Mesenchymal stem cell (in vitro differentiated cells and primary cell): ENCODE measurements around the gene OCSTAMP.

ENCODE experiments used
- DNase-seq: peaks from one replicate; pipeline ENCODE4 v3.0.0-alpha.2; 2013
- H2AFZ ChIP-seq: one replicate; pipeline ENCODE4 v1.6.1; 2013; ENCODE audit warnings: low read depth, mild to moderate bottlenecking, control low read depth, inconsistent platforms, low read length, moderate library complexity
- H2AK5ac ChIP-seq: 2 replicates; pipeline ENCODE4 v1.6.1; 2013; ENCODE audit warnings: low read length, moderate library complexity, mild to moderate bottlenecking, inconsistent platforms; ENCODE audit not compliant: severe bottlenecking
- H2BK120ac ChIP-seq: one replicate; pipeline ENCODE4 v1.6.1; 2013; ENCODE audit warnings: low read depth, mild to moderate bottlenecking, inconsistent platforms, low read length, moderate library complexity
- H2BK12ac ChIP-seq, 2 experiments: one replicate each; pipeline ENCODE4 v1.6.1; 2013; ENCODE audit warnings: inconsistent platforms in 2 of 2, low read length in 2 of 2, mild to moderate bottlenecking in 2 of 2, moderate library complexity in 2 of 2, control low read depth in 1 of 2
- H2BK15ac ChIP-seq: one replicate; pipeline ENCODE4 v1.6.1; 2013; ENCODE audit warnings: mild to moderate bottlenecking, low read depth, inconsistent platforms; ENCODE audit not compliant: poor library complexity, severe bottlenecking
- H2BK5ac ChIP-seq: 2 replicates; pipeline ENCODE4 v1.6.1; 2013; ENCODE audit warnings: low read depth, mild to moderate bottlenecking, low read length, control low read depth, inconsistent platforms; ENCODE audit not compliant: poor library complexity, severe bottlenecking
- H3K14ac ChIP-seq, 2 experiments: one replicate each; pipeline ENCODE4 v1.6.1; 2013; ENCODE audit warnings: inconsistent platforms in 2 of 2, low read length in 2 of 2, control low read depth in 1 of 2, mild to moderate bottlenecking in 1 of 2, moderate library complexity in 1 of 2
- H3K18ac ChIP-seq, 2 experiments: one replicate each; pipeline ENCODE4 v1.6.1; 2013; ENCODE audit warnings: inconsistent platforms in 2 of 2, low read length in 2 of 2, control low read depth in 1 of 2, low read depth in 1 of 2, mild to moderate bottlenecking in 1 of 2
- H3K23ac ChIP-seq, 2 experiments: one replicate each; pipeline ENCODE4 v1.6.1; 2013; ENCODE audit warnings: inconsistent platforms in 2 of 2, low read length in 2 of 2, mild to moderate bottlenecking in 2 of 2, moderate library complexity in 2 of 2, control low read depth in 1 of 2
- H3K27ac ChIP-seq: 2 replicates; pipeline ENCODE4 v1.5.1; 2013; ENCODE audit warnings: mild to moderate bottlenecking, moderate library complexity, low read length, control low read depth, inconsistent platforms; ENCODE audit not compliant: poor library complexity, severe bottlenecking
- H3K27me3 ChIP-seq, 2 experiments: 2 replicates each; pipeline versions ENCODE4 v1.6.1 to v1.7.0; 2013; ENCODE audit warnings: low read length in 2 of 2, mild to moderate bottlenecking in 2 of 2, moderate library complexity in 2 of 2, control low read depth in 1 of 2, inconsistent platforms in 1 of 2; ENCODE audit not compliant: control insufficient read depth in 1 of 2, insufficient read depth in 1 of 2
- H3K36me3 ChIP-seq, 2 experiments: 2 replicates each; pipeline versions ENCODE4 v1.6.1 to v1.7.0; 2013; ENCODE audit warnings: low read length in 2 of 2, control low read depth in 1 of 2, inconsistent platforms in 1 of 2, low read depth in 1 of 2, mild to moderate bottlenecking in 1 of 2; ENCODE audit not compliant: insufficient read depth in 2 of 2, control insufficient read depth in 1 of 2
- H3K4ac ChIP-seq, 2 experiments: one replicate each; pipeline ENCODE4 v1.6.1; 2013; ENCODE audit warnings: inconsistent platforms in 2 of 2, low read length in 2 of 2, mild to moderate bottlenecking in 2 of 2, moderate library complexity in 2 of 2, control low read depth in 1 of 2, low read depth in 1 of 2
- H3K4me1 ChIP-seq: 2 replicates; pipeline ENCODE4 v1.6.1; 2013; ENCODE audit warnings: low read depth, low read length, control low read depth; ENCODE audit not compliant: control insufficient read depth, insufficient read depth
- H3K4me2 ChIP-seq: 2 replicates; pipeline ENCODE4 v1.6.1; 2013; ENCODE audit warnings: low read length, mild to moderate bottlenecking, inconsistent platforms; ENCODE audit not compliant: poor library complexity, severe bottlenecking
- H3K4me3 ChIP-seq, 2 experiments: 2 replicates each; pipeline versions ENCODE4 v1.5.1 to v1.7.0; 2013; ENCODE audit warnings: low read length in 2 of 2, mild to moderate bottlenecking in 2 of 2, control low read depth in 1 of 2, low read depth in 1 of 2; ENCODE audit not compliant: insufficient read depth in 1 of 2
- H3K79me1 ChIP-seq: replicated peaks from 2 replicates; pipeline ENCODE4 v1.6.1; 2013; ENCODE audit warnings: mild to moderate bottlenecking, control low read depth, low read length, inconsistent platforms; ENCODE audit not compliant: poor library complexity, severe bottlenecking
- H3K9ac ChIP-seq: 2 replicates; pipeline ENCODE4 v1.7.0; 2013; ENCODE audit warnings: mild to moderate bottlenecking, low read length, moderate library complexity
- H3K9me3 ChIP-seq: 2 replicates; pipeline ENCODE4 v1.7.0; 2013; ENCODE audit warnings: mild to moderate bottlenecking, low read length; ENCODE audit not compliant: control insufficient read depth
- H4K8ac ChIP-seq: one replicate; pipeline ENCODE4 v1.6.1; 2013; ENCODE audit warnings: inconsistent platforms, mild to moderate bottlenecking, low read length, moderate library complexity
- H4K91ac ChIP-seq: one replicate; pipeline ENCODE4 v1.6.1; 2013; ENCODE audit warnings: mild to moderate bottlenecking, low read length, inconsistent platforms
- WGBS: methylation state at CpG from one replicate; pipeline ENCODE4 v1.1.7; 2013; ENCODE audit warnings: mixed read lengths; 5-methylcytosine and 5-hydroxymethylcytosine counted together

OCSTAMP gene

DNA sequence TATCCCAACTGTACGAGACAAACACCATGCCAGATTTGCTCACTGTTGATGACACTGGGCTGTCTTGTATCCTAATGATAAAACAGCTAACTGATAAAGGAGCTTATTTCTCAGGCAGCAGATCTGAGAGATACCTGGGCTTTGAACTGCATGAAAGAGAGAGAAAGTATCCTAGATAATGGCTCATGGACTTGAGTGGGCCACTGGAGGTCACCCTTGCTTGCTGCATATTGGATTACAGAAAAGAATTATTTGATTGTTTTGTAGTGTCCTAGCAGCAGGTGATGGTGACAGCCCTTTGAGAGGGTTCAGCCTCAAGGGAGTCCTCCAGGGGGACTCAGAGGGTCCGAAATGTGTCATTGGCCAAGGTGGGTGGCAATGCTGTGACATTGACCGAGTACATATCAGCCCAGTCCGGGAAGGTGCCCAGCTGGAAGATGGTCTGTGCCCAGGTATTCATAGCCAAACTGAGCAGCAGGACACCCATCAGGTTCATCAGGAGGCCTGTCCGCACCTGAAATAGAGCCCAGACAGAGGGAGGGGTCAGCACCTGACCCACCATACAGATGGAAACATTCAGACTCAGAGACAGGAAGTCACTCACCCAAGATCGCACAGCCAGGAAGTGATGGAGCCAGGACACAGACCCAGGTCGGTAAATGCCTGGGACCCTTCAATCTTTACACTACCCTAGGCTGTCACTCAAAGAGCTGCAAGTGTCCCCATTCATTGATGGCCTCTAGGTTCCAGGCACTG lies 9.4 kb upstream of the OCSTAMP start:
- no peak overlapping the region for H4K8ac ChIP-seq
- no peak overlapping the region for H3K23ac ChIP-seq
- H3K36me3 ChIP-seq = no peaks in the 10 kb centered on the region
- H3K18ac ChIP-seq = no peak overlapping the region
- H3K4me2 ChIP-seq = no peak overlapping the region
- DNase-seq = no peak
- no peak overlapping the region for H2BK15ac ChIP-seq
- 78% methylated on average over 7 of the region's 7 CpGs for WGBS
- no peak overlapping the region for H2BK120ac ChIP-seq
- no peak overlapping the region for H3K4me3 ChIP-seq
- H3K27me3 ChIP-seq = peaks cover 0 to 8% of the 10 kb centered on the region in 2 experiments
- no peak overlapping the region for H3K27ac ChIP-seq
- H2BK5ac ChIP-seq = no peak overlapping the region
- H3K4ac ChIP-seq = no peak overlapping the region
- H3K9ac ChIP-seq = no peak overlapping the region
- H3K79me1 ChIP-seq = no peaks in the 10 kb centered on the region
- no peaks in the 10 kb centered on the region for H3K9me3 ChIP-seq
- H3K4me1 ChIP-seq = peaks cover 7% of the 10 kb centered on the region
- no peak overlapping the region for H3K14ac ChIP-seq
- no peak overlapping the region for H4K91ac ChIP-seq
- H2AFZ ChIP-seq = no peak overlapping the region
- no peak overlapping the region for H2BK12ac ChIP-seq
- no peak overlapping the region for H2AK5ac ChIP-seq

DNA sequence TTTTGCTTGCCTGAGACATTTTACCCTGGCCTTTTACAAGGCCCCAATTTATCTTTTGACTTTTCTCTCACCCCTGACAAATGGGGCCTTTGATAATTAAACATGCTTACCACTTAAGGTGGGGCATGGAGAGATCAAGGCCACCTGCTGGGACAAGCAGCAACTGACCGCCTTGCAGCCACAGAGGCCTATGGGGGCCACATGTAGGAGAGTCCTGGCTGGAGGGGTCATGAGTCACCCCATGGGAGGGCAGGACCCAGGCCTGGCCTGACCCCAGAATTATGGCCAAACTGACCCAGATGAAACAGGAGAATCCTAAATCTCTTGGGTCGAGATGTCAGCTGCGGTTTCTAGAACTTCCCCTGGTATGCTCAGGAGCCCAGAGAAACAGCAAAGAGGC lies 8.5 kb upstream of the OCSTAMP start:
- Histone ChIP-seq H3K14ac (no peak overlapping the region), H2BK5ac (no peak overlapping the region), H2AK5ac (no peak overlapping the region), H3K4me1 (peaks cover 7% of the 10 kb centered on the region), H3K27ac (no peak overlapping the region), H2BK120ac (no peak overlapping the region), H3K27me3 (peaks cover 0 to 8% of the 10 kb centered on the region in 2 experiments), H4K91ac (no peak overlapping the region), H3K4me2 (no peak overlapping the region), H3K9ac (peak overlapping the region; percentile 13), H3K18ac (no peak overlapping the region), H3K4me3 (no peak overlapping the region), H3K23ac (no peak overlapping the region), H3K36me3 (no peaks in the 10 kb centered on the region), H2AFZ (no peak overlapping the region), H3K4ac (no peak overlapping the region), H2BK15ac (no peak overlapping the region), H2BK12ac (no peak overlapping the region), H3K9me3 (no peaks in the 10 kb centered on the region), H4K8ac (no peak overlapping the region), H3K79me1 (no peaks in the 10 kb centered on the region)
- 89% methylated on average over 3 of the region's 3 CpGs for WGBS
- no peak for DNase-seq

DNA sequence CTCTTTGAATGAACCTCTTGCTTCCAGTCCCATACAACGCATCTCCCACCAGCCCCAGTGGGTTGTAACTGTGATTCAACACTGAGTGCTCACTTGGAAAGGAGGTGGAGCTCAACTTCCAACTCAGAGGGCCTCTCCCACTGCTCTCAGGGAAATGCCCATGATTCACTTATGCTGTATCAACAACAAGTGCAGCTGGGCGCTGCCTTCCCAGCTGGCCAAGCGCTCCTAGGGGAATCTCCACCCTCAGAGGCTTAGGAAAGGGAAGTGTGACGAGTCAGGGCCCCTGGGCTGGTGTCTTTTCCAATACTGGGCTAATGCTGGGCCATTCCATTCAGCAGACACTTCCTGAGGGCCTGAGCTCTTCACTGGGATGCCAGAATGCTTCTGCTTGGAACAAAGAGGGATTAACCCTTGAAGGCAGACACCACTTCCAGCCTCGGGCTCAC lies 8.1 kb upstream of the OCSTAMP start:
- H2BK120ac ChIP-seq = no peak overlapping the region
- WGBS = 42% methylated on average over 5 of the region's 5 CpGs
- DNase-seq = peak; percentile 77
- H3K9ac ChIP-seq = peak overlapping the region; percentile 13
- H2AK5ac ChIP-seq = no peak overlapping the region
- H3K23ac ChIP-seq = no peak overlapping the region
- H3K14ac ChIP-seq = no peak overlapping the region
- no peak overlapping the region for H4K8ac ChIP-seq
- H3K4ac ChIP-seq = no peak overlapping the region
- no peak overlapping the region for H2AFZ ChIP-seq
- H3K27ac ChIP-seq = no peak overlapping the region
- H3K36me3 ChIP-seq = no peaks in the 10 kb centered on the region
- no peak overlapping the region for H3K4me3 ChIP-seq
- H3K9me3 ChIP-seq = no peaks in the 10 kb centered on the region
- H3K79me1 ChIP-seq = no peaks in the 10 kb centered on the region
- H2BK5ac ChIP-seq = no peak overlapping the region
- H3K18ac ChIP-seq = no peak overlapping the region
- H3K27me3 ChIP-seq = peaks cover 0 to 8% of the 10 kb centered on the region in 2 experiments
- H3K4me1 ChIP-seq = peaks cover 7% of the 10 kb centered on the region
- H2BK15ac ChIP-seq = no peak overlapping the region
- H3K4me2 ChIP-seq = no peak overlapping the region
- no peak overlapping the region for H4K91ac ChIP-seq
- H2BK12ac ChIP-seq = no peak overlapping the region

DNA sequence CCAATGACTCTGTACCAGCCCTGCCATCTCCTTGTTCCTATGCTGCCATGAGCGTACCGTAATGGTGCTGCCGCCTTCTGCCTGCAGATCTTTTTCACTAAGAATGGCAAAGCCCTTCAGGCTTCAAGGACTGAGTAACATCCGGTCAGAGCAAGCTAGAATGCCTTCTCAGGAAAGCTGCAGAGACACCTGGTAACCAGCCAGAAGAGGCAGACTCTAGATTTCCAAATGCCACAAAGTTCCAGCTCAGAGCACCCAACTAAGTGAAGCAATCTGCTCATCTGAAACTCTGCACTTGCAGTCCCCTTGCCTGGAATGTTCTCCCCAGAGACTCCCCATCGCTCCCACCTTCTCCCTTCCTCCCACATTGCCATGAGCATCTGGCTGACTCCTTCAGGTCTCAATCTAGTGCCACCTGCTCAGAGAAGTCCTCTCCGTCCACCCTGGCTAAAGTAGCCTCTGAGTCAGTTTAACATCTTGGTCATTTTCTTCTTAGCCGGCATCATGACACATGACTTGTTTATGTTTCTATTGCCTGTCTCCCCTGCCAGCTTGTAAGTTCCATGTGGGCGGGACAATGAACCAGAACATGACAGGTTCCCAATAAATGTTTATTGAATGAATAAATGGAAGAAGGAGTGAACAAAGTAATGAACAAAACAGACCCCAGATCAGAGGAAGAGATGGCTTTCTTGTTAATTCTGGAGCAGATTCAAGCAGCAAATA lies 6.9 kb upstream of the OCSTAMP start:
- 80% methylated on average over 8 of the region's 8 CpGs for WGBS

More for the DNA sequence above, 6.9 kb upstream of the OCSTAMP start:
- Histone ChIP-seq H3K4me2 (no peak overlapping the region), H2AK5ac (no peak overlapping the region), H3K4ac (no peak overlapping the region), H3K9ac (peak overlapping the region; percentile 18), H2BK12ac (no peak overlapping the region), H3K9me3 (no peaks in the 10 kb centered on the region), H2AFZ (no peak overlapping the region), H3K36me3 (no peaks in the 10 kb centered on the region), H3K18ac (no peak overlapping the region), H4K8ac (no peak overlapping the region), H3K27ac (no peak overlapping the region), H2BK15ac (no peak overlapping the region), H3K27me3 (peaks cover 0 to 8% of the 10 kb centered on the region in 2 experiments), H2BK120ac (no peak overlapping the region), H2BK5ac (no peak overlapping the region), H3K4me1 (peaks cover 3% of the 10 kb centered on the region), H3K4me3 (peak overlapping the region in 1 of 2 experiments; percentile 15), H3K79me1 (no peaks in the 10 kb centered on the region), H3K14ac (no peak overlapping the region), H3K23ac (no peak overlapping the region), H4K91ac (no peak overlapping the region)
- DNase-seq = no peak
